ENCODE results near the gene OTUD6A. TPM values are rescaled to one million over a fixed set of nuclear protein-coding genes. Genes with fewer than 3 reads are reported as not detected.

The OTUD6A gene
- polyA plus RNA-seq, 1 donor from 2014 or later: not detected

DNA sequence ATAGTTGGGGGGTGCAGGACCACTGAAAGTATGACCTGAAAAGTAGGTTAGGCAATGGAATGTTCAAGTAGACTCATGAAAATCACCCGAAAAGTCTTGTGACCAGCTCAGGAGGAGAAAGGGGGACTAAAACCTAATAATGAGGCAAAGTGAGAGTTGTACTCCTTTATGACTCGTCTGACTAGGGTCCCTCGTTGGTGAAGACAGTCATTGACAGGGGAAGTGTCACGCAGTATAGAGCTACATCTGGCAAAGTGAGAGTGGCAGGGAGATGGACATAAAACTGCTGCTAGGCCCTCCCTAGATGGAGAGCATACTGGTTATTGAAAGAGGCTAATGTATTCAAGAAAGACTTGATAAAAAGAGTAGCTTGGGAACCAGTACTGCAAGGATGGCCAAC lies 20.5 kb downstream of the OTUD6A start:
- H3K9me3 ChIP-seq (ENCODE audit: low read length): no peaks in the 10 kb centered on the region
- no peaks in the 10 kb centered on the region for H3F3A ChIP-seq (ENCODE audit: insufficient read depth, low read length, poor library complexity, severe bottlenecking)
- no peaks in the 10 kb centered on the region for H3K79me2 ChIP-seq (replicated peaks; ENCODE audit: insufficient read depth, low read length)
- no peak overlapping the region for H3K9ac ChIP-seq (ENCODE audit: low read length)
- TF ChIP-seq MXI1 (conservative IDR thresholded peaks at IDR 0.05; ENCODE audit: poor library complexity, severe bottlenecking) (no peak), POLR2AphosphoS5 (IDR thresholded peaks at IDR 0.05) (no peak), SMC3 (conservative IDR thresholded peaks at IDR 0.05; ENCODE audit: poor library complexity) (no peak), EZH2 (IDR thresholded peaks at IDR 0.05; ENCODE audit: borderline replicate concordance, insufficient read depth, low read length, poor library complexity, severe bottlenecking) (no peak), TAF1 (IDR thresholded peaks at IDR 0.05; ENCODE audit: low read depth) (no peak)
- TF ChIP-seq, protein P1, sequence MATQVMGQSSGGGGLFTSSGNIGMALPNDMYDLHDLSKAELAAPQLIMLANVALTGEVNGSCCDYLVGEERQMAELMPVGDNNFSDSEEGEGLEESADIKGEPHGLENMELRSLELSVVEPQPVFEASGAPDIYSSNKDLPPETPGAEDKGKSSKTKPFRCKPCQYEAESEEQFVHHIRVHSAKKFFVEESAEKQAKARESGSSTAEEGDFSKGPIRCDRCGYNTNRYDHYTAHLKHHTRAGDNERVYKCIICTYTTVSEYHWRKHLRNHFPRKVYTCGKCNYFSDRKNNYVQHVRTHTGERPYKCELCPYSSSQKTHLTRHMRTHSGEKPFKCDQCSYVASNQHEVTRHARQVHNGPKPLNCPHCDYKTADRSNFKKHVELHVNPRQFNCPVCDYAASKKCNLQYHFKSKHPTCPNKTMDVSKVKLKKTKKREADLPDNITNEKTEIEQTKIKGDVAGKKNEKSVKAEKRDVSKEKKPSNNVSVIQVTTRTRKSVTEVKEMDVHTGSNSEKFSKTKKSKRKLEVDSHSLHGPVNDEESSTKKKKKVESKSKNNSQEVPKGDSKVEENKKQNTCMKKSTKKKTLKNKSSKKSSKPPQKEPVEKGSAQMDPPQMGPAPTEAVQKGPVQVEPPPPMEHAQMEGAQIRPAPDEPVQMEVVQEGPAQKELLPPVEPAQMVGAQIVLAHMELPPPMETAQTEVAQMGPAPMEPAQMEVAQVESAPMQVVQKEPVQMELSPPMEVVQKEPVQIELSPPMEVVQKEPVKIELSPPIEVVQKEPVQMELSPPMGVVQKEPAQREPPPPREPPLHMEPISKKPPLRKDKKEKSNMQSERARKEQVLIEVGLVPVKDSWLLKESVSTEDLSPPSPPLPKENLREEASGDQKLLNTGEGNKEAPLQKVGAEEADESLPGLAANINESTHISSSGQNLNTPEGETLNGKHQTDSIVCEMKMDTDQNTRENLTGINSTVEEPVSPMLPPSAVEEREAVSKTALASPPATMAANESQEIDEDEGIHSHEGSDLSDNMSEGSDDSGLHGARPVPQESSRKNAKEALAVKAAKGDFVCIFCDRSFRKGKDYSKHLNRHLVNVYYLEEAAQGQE (IDR thresholded peaks at IDR 0.05; ENCODE audit: borderline replicate concordance): no peak
- TF ChIP-seq, protein P2, sequence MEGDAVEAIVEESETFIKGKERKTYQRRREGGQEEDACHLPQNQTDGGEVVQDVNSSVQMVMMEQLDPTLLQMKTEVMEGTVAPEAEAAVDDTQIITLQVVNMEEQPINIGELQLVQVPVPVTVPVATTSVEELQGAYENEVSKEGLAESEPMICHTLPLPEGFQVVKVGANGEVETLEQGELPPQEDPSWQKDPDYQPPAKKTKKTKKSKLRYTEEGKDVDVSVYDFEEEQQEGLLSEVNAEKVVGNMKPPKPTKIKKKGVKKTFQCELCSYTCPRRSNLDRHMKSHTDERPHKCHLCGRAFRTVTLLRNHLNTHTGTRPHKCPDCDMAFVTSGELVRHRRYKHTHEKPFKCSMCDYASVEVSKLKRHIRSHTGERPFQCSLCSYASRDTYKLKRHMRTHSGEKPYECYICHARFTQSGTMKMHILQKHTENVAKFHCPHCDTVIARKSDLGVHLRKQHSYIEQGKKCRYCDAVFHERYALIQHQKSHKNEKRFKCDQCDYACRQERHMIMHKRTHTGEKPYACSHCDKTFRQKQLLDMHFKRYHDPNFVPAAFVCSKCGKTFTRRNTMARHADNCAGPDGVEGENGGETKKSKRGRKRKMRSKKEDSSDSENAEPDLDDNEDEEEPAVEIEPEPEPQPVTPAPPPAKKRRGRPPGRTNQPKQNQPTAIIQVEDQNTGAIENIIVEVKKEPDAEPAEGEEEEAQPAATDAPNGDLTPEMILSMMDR (IDR thresholded peaks at IDR 0.05; ENCODE audit: poor library complexity, severe bottlenecking): no peak
- no peak overlapping the region for H3K27ac ChIP-seq (ENCODE audit: low read length)
- H3K9me2 ChIP-seq (ENCODE audit: insufficient read depth, low read length): no peaks in the 10 kb centered on the region
- no peaks in the 10 kb centered on the region for H3K27me3 ChIP-seq (ENCODE audit: insufficient read depth, low read depth, low read length)
- H3K36me3 ChIP-seq (ENCODE audit: insufficient read depth, low read length): no peaks in the 10 kb centered on the region
- H2AFZ ChIP-seq (ENCODE audit: low read depth, low read length): no peak overlapping the region
- H4K20me1 ChIP-seq (ENCODE audit: insufficient read depth): no peaks in the 10 kb centered on the region
- H3K4me2 ChIP-seq (ENCODE audit: low read length): no peak overlapping the region
- no peak overlapping the region for H3K4me3 ChIP-seq (ENCODE audit: low read length)

DNA sequence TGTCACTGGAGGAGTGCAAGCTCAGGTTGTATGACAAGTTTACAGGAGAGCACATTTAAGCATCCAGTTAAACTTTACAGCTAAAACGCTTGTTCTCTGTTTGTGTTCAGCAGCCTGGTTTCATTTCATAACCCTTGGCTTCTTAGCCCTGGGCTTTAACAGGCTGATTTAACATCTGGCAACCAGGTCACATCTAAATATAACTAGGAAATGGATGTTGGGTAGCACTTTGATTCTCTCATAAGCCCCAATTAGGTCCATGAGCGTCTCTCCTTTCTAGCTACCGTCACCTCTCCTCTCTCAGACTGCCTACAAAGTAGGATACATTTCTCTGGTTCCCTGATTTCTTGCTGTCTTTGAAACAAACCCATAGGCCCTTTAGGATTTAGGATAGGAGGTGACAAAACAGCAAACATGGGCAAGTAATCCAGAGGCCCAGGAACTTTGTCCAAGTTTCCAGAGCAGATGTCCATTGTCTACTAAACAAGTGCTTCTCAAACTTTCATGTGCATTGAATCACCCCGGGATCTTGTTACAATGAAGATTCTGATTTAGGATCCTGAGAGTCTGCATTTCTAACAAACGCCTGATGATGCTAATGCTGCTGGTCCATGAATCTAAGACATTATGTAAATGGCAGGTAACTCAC lies 22.5 kb downstream of the OTUD6A start:
- Histone ChIP-seq H3K9ac (ENCODE audit: low read length) (no peak overlapping the region), H3K27ac (ENCODE audit: low read length) (no peak overlapping the region), H3K9me2 (ENCODE audit: insufficient read depth, low read length) (no peaks in the 10 kb centered on the region), H3K27me3 (ENCODE audit: insufficient read depth, low read depth, low read length) (no peaks in the 10 kb centered on the region), H3K79me2 (replicated peaks; ENCODE audit: insufficient read depth, low read length) (no peaks in the 10 kb centered on the region), H2AFZ (ENCODE audit: low read depth, low read length) (no peak overlapping the region), H4K20me1 (ENCODE audit: insufficient read depth) (no peaks in the 10 kb centered on the region), H3F3A (ENCODE audit: insufficient read depth, low read length, poor library complexity, severe bottlenecking) (no peaks in the 10 kb centered on the region), H3K4me3 (ENCODE audit: low read length) (no peak overlapping the region), H3K4me2 (ENCODE audit: low read length) (no peak overlapping the region), H3K9me3 (ENCODE audit: low read length) (no peaks in the 10 kb centered on the region), H3K36me3 (ENCODE audit: insufficient read depth, low read length) (no peaks in the 10 kb centered on the region)
- TF ChIP-seq EZH2 (IDR thresholded peaks at IDR 0.05; ENCODE audit: borderline replicate concordance, insufficient read depth, low read length, poor library complexity, severe bottlenecking) (no peak), SMC3 (conservative IDR thresholded peaks at IDR 0.05; ENCODE audit: poor library complexity) (no peak), MXI1 (conservative IDR thresholded peaks at IDR 0.05; ENCODE audit: poor library complexity, severe bottlenecking) (no peak), POLR2AphosphoS5 (IDR thresholded peaks at IDR 0.05) (no peak), RAD21 (conservative IDR thresholded peaks at IDR 0.05) (no peak), TAF1 (IDR thresholded peaks at IDR 0.05; ENCODE audit: low read depth) (no peak), EP300 (conservative IDR thresholded peaks at IDR 0.05; ENCODE audit: poor library complexity, severe bottlenecking) (no peak)
- TF ChIP-seq, protein P2 (IDR thresholded peaks at IDR 0.05; ENCODE audit: poor library complexity, severe bottlenecking): no peak
- TF ChIP-seq, protein P1 (IDR thresholded peaks at IDR 0.05; ENCODE audit: borderline replicate concordance): no peak
